Activated gamma-delta T cell treated with Interleukin-2 at 50 U/mL for 16 hours (primary cell): ENCODE data around the gene DDX23.
"Not testable (repeated sequence)": the region's sequence is repeated elsewhere in the genome, so short reads cannot be mapped to it uniquely, and the experiment has no call there.

Experiments used
- DNase-seq: peaks from one replicate; pipeline ENCODE4 v3.0.0-alpha.2; 2020

The DDX23 gene

DNA sequence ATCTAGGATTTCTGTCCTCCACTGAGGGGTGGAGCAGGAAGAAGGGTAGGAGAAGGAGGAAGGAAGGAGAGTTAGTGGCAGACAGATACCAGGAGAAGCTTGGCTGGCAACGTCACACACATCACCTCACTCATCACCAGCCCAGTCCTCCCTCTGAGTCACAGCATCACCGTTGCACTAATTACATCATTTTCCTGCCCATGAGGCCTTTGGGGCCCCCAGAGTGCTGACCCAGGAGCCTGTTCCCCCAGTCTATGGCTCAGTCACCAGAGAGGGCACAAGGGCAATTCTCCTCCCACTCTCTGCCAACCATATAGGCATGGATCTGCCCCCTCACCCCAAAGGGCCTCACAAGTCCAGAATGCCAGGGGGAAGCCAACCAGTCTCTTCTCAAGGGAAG, 9.1 kb upstream of the DDX23 start:
- no peak for DNase-seq

DNA sequence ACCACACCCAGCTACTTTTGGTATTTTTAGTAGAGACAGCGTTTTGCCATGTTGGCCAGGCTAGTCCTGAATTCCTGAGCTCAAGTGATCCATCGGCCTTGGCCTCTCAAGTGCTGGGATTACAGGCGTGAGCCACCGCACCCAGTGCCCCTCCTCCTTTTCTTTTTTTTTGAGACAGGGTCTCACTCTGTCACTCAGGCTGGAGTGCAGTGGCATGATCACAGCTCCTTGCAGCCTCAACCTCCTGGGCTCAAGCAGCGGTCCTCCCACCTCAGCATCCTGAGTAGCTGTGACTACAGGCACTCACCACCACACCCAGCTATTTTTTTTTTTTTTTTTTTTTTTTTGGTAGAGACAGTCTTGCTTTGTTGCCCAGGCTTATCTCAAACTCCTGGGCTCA, 8.3 kb upstream of the DDX23 start:
- not testable (repeated sequence) for DNase-seq

DNA sequence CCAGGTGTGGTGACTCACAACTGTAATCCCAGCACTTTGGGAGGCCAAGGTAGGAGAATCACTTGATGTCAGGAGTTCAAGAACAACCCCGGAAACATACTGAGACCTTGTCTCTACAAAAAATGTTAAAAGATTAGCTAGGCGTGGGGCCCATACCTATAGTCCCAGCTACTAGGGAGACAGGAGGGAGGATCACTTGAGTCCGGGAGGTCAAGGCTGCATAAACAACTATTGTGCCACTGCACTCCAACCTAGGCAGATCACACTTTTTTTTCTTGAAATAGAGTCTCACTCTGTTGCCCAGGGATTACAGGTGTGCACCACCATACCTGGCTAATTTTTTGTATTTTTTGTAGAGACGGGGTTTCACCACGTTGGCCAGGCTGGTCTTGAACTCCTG, 7.6 kb upstream of the DDX23 start:
- no peak for DNase-seq

DNA sequence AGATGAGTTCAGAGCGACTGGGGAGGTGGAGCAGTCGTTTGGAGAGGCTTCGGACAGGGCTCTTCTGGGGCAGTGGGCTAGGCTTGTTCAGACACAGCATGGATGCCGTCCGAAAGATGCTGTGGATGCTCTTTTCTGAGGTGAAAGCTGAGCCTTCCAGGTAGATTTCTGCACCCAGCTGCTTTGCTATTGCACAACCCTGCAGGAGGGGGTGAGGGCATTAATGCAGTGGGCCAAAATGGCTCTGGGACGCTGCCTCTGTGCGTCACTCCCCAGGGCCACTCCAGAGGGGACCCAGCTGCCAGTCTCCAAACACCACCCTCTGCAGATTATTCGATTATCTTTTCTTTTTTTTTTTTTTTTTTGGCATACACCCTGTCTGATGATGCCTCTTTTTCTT, 6.1 kb upstream of the DDX23 start:
- DNase-seq, result no peak

DNA sequence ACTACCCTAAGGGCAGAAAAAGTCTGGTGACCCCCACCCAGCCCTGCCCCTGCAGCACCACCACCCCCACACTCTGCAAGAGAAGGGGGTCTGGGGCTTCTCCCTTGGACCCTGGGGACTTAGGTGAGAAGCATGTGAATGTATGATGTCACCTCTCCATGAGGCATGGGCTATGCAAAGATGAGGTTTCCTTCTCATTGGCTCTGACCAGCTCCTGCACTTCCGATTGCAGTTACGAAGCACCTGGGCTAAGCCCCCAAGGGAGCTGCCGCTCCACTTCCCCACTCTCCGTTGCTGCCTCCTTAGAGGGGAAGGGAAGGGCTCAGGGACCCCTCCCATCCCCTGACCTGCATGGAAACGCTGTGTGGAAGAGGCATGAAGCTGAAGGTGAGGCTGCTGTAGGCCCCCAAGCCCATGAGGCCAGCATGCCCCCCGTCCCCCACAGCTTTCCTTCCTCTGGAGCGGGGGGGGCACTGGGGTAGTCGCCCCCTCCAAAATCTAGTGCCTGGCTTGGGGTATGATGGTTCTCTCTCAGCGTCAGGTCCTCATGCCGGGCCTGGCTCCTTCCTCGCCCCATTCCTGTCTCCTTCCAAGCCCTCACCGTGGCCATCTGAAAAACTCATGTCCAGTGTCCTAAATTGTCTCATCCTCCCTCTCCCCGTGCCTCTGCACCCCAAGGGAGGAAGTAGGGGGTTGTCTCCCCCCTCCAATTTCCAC, 5.5 kb upstream of the DDX23 start:
- no peak for DNase-seq

DNA sequence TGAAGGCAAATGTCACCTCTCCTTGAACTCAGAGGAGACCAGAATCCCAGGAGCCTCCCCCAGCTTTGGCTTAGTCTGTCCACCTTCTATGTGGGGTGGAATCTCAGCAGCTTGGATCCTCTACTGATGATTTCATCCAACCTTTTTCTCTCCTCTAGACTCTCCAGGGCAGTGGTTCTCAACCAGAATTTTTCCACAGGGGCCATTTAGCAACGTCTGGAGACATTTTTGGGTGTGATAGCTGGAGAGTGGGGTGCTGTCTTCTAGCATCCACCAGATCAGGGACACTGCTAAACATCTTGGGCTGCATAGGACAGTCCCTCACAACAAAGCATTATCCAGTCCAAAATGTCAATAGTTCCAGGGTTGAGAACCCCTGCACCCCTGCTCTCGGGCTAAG, 4.4 kb upstream of the DDX23 start:
- DNase-seq, result no peak

DNA sequence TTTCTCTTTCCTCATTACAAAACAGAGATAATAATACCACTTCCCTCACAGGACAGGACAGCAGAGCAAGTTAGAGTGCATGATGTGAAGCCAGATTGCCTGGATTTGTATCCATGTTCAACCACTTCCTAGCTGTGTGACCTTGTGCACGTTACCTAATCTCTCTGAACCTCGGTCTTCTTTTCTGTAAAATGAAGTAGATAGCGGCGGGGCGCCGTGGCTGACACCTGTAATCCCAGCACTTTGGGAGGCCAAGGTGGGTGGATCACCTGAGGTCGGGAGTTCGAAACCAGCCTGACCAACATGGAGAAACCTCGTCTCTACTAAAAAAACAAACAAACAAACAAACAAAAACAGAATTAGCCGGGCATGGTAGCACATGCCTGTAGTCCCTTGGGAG, 3.0 kb upstream of the DDX23 start:
- not testable (repeated sequence) for DNase-seq

DNA sequence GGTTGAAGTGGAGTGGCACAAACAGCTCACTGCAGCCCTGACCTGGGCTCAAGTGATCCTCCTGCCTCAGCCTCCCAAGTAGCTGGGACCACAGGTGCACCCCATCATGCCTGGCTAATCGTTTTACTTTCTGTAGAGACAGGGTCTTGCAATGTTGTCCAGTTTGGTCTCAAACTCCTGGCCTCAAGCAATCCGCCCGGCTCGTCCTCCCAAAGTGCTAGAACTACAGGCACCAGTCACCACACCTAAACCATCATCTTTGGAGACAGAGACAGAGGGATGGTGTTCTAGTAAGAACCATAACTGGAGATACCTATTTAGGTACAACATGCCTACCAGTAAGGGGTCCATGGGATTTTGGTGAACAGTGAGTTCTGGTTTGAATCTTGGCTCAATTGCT, 2.5 kb upstream of the DDX23 start:
- DNase-seq, result no peak

DNA sequence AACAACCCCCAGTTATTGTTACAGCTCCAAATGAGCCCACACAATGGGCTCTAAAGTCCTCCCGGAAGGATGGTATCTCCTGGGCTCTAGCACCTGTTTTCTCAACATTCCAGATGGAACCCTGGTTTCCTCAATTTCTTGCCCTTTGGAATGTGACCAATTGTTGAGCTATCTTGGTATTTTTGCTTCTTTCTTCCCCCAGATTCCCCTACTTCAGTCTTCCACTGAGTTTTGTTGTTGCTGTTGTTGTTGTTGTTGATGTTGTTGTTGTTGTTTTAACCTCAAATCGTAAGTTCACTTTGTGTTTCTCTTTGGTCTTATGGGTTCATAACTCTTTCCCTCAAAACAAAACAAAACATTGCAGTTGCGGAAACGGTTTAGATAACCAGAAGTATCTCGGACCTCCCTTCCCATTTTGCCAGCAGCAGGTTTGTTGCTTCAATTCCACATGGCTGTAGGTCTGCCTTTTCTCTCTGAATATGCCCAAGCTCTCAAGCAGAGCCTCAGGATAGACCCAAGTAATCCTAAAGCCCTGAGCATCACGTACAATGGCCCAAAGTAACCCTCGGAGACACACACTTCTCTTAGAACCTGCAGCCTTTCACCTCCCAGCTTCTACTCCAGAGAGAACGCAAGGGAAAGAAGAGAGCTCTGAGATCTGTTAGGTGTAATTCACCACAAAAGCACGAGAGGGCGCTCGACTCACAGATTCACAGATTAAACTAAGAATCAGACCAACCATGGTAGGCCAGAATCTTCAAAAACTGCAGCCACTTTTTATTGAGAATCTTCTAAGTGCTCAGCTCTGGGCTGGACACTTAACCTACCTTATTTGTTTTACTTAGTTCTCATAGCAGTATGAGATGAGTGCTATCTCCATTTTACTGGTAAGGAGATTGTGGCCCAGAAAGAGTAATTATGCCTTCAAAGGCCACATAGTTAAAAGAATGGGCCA, 1.0 kb upstream of the DDX23 start:
- DNase-seq, result peak; percentile 91

DNA sequence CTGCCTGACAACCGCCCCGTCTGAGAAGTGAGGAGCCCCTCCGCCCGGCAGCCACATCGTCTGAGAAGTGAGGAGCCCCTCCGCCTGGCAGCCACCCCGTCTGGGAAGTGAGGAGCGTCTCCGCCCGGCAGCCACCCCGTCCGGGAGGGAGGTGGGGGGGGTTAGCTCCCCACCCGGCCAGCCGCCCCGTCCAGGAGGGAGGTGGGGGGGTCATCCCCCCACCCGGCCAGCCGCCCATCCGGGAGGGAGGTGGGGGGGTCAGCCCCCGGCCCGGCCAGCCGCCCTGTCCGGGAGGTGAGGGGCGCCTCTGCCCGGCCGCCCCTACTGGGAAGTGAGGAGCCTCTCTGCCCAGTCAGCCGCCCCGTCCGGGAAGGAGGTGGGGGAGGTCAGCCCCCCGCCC, 9.9 kb downstream of the DDX23 start:
- not testable (repeated sequence) for DNase-seq

DNA sequence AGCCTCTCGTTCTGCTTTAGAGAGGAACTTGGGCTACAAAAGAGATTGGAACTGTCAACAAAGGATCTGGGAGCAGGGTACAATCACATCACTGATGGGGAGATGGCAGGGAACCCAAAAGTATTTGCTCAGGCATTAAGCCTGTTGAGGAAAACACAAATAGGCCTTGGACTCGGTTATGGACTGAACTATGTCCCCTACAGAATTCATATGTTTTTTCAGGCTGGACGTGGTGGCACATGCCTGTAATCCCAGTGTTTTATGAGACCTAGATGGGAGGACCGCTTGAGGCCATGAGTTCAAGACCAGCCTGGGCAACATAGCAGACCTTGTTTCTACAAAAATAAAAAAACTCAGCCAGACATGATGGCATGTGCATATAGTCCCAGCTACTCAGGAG, 13.9 kb downstream of the DDX23 start:
- DNase-seq, result no peak

DNA sequence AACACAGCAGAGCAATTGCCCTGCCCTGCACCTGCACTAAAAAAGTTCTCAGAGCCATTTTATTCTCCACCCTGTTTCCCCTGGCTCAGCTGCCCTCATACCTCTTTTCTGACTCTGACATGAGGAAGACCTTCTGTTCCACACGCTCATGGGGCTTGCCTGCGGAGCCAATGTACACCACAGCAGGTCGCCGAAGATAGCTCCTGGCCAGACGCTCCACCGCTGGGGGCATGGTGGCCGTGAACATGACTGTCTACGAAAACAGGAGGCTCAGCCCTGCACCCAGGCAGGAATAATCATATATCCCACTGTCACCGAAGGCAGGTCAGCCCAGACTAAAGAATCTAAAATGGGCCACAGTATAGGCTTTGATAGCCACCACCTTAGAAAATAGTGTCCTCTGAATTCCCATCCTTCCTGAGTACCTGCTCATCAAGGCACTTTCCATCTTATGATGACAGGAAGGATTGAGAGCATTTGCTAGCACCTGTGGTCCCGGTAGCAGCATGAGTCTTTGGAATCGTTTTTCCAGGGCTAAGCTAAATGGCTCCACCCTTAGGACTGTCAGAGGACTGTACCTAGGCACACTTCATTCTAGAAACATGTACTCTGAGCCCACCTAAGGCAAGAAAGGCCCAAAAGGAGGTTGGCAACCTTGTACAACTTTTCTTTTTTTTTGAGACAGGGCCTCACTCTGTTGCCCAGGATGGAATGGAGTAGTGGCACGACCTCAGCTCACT, 19.5 kb downstream of the DDX23 start:
- DNase-seq, result no peak

DNA sequence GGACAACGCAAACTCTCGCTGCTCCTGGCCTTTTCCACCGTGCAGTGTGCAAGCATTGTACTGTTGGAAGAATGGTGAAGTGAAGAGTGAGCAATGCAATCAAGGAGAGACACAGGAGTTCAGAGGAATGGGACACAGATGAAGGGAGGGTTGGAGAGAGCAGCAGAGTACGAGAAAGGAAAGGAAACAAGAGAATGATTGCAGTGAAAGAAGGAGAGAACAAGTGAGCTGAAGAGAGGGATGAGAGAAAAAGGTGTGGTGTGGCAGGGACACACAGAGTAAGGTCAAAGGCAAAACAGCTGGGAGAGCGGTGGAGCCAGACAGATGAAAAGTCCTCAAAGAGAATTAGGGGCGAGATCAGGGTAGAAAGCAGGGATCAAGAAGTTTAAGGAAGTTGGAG, 20.7 kb downstream of the DDX23 start:
- no peak for DNase-seq

DNA sequence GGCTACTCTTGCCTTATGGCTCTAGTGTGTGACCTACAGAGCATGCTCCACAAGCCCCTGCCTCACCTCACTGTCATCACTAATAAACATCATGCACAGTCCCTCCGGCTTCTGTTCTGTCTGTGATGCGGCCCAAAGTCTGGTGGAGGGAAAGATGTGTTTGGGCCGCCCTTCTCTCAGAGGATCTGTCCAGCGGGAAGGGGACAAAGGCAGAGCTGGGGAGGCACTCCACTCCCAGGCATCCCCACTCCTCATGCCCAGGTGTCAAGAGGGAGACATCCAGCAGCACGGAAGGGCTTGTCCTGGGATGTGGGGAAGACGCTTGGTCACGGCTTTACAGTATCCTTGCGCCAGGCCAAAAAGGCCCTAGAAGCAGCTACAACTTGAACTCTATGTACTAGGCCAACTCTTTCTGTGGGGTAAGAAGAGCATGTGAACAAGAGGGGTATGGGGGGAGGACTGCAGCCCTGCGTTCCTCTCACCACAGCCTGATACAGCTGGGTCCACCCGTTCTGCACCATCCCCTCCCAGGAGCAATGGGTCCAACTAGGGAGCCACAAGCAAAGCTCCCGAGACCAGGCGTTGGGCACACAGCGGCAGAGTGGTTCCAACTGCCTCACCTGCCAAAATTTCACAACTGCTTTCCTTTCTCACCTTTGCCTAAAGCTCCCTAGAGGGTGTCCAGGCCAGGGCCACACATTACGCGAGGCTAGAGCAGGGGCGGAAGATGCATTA, 23.0 kb downstream of the DDX23 start:
- DNase-seq, result no peak

DNA sequence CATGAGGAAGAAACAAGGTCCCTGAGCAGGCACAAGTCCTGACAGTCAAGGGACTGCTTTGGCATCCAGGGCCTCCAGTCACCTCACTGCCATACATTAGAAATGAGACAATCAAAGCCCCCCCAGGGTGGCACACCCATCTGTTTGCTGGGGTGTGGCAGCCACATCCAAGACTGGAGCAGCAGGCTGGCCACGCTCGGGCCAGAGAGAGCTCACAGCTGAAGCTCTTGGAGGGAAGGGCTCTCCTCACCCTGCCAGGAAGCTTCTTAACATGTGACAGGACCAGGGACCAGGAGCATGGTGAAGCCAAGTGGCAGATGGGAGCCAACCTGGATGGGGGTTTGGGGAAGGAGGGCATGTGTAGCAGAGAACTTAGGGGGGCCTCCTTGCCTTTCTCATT, 23.7 kb downstream of the DDX23 start:
- DNase-seq, result no peak

DNA sequence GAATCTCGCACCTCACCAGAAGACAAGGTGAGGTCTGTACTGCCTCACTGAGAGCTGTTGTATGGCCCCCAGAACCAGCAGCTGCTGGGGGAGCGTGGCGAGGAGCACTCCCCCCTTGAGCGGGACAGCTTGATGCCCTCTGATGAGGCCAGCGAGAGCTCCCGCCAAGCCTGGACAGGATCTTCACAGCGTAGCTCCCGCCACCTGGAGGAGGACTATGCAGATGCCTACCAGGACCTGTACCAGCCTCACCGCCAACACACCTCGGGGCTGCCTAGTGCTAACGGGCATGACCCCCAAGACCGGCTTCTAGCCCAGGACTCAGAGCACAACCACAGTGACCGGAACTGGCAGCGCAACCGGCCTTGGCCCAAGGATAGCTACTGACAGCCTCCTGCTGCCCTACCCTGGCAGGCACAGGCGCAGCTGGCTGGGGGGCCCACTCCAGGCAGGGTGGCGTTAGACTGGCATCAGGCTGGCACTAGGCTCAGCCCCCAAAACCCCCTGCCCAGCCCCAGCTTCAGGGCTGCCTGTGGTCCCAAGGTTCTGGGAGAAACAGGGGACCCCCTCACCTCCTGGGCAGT, 24.4 kb downstream of the DDX23 start:
- no peak for DNase-seq

DNA sequence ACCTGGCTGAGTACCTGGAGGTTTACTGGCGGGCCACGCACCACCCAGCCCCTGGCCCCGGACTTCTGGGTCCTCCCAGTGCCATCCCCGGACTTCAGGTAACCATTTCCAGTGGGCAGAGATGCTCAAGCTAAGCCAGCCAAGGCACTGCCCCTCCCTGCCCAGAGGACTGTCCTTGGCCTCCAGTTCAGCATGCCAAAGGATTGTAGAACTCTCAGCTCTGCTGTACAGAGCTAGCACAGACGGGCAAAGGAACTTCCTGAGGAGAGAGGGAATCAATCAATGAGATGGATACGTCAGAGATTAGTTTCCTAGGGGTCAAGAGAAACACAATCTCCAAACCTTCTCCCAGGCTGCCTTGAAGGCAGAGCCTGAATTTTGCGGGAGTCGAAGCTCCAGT, 24.9 kb downstream of the DDX23 start:
- no peak for DNase-seq

DNA sequence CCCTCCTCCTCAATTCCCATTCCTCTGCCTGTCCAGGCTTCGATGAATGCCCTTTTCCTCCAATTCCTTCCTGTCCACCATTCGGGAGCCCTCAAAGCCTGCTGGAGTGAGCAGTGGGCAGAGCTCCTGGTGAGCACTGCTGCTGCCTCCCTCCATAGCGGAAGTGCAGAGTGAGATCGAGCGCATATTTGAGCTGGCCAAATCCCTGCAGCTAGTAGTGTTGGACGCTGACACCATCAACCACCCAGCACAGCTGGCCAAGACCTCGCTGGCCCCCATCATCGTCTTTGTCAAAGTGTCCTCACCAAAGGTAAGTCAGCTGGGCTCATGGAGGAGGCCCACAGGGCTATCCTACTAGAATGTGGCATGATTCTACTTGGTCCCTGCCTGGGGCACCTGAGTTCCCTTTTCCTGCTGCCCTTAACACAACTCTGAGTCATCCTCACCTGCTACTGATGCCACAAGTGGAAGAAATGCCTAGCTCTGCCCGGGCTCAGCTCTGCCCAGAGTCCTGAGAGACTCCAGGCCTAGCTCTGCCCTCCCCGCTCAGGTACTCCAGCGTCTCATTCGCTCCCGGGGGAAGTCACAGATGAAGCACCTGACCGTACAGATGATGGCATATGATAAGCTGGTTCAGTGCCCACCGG, 25.6 kb downstream of the DDX23 start:
- DNase-seq, result no peak

DNA sequence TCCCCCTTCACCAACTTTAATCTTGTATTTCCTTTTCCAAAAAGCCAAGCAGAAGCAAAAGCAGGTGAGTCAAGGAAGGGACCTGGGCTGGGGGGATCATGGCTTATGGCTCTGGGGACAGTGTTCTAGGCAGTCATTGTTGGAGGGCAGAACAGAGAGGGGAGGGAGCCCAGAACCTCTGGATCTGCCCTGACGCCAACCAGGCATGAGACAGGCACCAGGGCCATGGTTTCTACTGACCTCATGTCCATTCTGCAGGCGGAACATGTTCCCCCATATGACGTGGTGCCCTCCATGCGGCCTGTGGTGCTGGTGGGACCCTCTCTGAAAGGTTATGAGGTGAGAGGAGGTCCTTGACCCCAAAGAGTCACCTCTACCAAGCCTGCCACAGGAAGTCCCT, 27.1 kb downstream of the DDX23 start:
- DNase-seq, result no peak

DNA sequence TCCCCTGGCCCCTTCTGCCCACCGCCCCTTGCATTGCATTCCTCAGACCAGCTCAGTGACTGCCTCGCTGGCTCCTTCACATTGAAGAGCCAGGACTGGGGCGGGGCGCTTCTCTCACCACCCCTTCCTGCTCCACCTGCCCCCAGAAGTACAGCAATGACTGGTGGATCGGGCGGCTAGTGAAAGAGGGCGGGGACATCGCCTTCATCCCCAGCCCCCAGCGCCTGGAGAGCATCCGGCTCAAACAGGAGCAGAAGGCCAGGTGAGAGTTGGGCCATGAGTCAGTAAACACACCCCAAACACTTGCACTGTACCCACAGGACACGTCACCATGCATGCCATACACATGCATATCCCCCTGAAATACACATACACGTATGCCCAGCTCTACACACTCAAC, 27.9 kb downstream of the DDX23 start:
- no peak for DNase-seq

DNA sequence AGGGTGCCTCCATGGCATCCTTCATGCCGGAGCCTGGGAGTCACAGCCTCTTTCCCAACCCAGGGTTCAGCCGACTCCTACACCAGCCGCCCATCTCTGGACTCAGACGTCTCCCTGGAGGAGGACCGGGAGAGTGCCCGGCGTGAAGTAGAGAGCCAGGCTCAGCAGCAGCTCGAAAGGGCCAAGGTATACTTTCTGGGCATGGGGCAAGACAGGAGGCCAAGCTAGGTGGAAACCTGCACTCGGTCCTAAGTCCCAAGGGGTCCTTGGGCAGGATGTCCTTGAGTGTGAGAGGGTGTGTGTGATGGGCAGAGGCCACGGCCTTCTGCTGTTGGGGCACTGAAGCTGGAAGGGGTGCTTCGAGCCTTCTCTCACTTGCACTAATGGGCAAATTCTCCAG, 28.7 kb downstream of the DDX23 start:
- no peak for DNase-seq

DNA sequence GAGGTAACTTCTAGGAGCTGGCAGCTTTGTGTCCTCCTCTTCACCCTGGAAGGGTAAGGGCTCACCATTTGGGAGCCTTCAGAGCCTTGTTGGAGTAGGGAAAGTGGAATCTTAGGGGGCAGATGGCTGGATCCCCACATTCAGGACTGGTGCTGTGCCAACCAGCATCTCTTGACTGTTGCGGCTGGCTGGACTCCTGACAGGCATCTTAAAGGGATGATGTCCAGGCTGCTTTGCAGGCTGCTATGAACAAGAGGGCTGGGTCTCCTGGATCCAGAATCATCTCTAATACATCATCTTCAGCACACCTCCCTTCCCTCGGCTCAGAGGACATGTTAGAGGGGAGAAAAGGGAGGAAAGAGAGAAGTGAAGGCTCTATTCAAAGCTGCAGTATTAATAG, 29.3 kb downstream of the DDX23 start:
- no peak for DNase-seq
